ENCODE measurements around the gene DACH2.

Gene DACH2

GRCh38 chrX:86295293-86295692, 147.0 kb downstream of the DACH2 start:
- Histone ChIP-seq H3K9me3 (no peaks in the 10 kb centered on the region), H3K36me3 (no peaks in the 10 kb centered on the region), H3K27me3 (no peaks in the 10 kb centered on the region), H3K4me3 (ENCODE audit: low read depth, low read length) (no peak overlapping the region), H3K4me1 (no peaks in the 10 kb centered on the region)
- no peak for TF ChIP-seq CTCF (IDR thresholded peaks at IDR 0.05; ENCODE audit: low read depth, low read length)
- no peak for DNase-seq

- DNase-seq, result no peak
- no peak for TF ChIP-seq CTCF (IDR thresholded peaks at IDR 0.05; ENCODE audit: low read depth, low read length)
- Histone ChIP-seq H3K36me3 (no peaks in the 10 kb centered on the region), H3K27me3 (no peaks in the 10 kb centered on the region), H3K4me3 (ENCODE audit: low read depth, low read length) (no peak overlapping the region), H3K4me1 (no peaks in the 10 kb centered on the region), H3K9me3 (no peaks in the 10 kb centered on the region)
Observed at GRCh38 chrX:86322913-86323312, 174.7 kb downstream of the DACH2 start.

GRCh38 chrX:86329174-86329573, 180.9 kb downstream of the DACH2 start:
- Histone ChIP-seq H3K9me3 (no peaks in the 10 kb centered on the region), H3K4me3 (ENCODE audit: low read depth, low read length) (no peak overlapping the region), H3K36me3 (no peaks in the 10 kb centered on the region), H3K4me1 (no peaks in the 10 kb centered on the region), H3K27me3 (no peaks in the 10 kb centered on the region)
- no peak for TF ChIP-seq CTCF (IDR thresholded peaks at IDR 0.05; ENCODE audit: low read depth, low read length)
- no peak for DNase-seq

GRCh38 chrX:86348669-86349068, 200.4 kb downstream of the DACH2 start:
- no peak for TF ChIP-seq CTCF (IDR thresholded peaks at IDR 0.05; ENCODE audit: low read depth, low read length)
- Histone ChIP-seq H3K4me1 (no peaks in the 10 kb centered on the region), H3K27me3 (no peaks in the 10 kb centered on the region), H3K4me3 (ENCODE audit: low read depth, low read length) (no peak overlapping the region), H3K9me3 (no peaks in the 10 kb centered on the region), H3K36me3 (no peaks in the 10 kb centered on the region)
- DNase-seq, result no peak

- no peak for TF ChIP-seq CTCF (IDR thresholded peaks at IDR 0.05; ENCODE audit: low read depth, low read length)
- no peak overlapping the region for H3K4me3 ChIP-seq (ENCODE audit: low read depth, low read length)
- H3K36me3 ChIP-seq, result no peaks in the 10 kb centered on the region
- H3K27me3 ChIP-seq, result no peaks in the 10 kb centered on the region
- H3K4me1 ChIP-seq, result no peaks in the 10 kb centered on the region
- no peak for DNase-seq
- no peaks in the 10 kb centered on the region for H3K9me3 ChIP-seq
Observed at GRCh38 chrX:86349115-86349514, 200.9 kb downstream of the DACH2 start.

GRCh38 chrX:86369847-86370630, 221.8 kb downstream of the DACH2 start:
- no peak overlapping the region for H3K4me3 ChIP-seq (ENCODE audit: low read depth, low read length)

More at GRCh38 chrX:86369847-86370630, 221.8 kb downstream of the DACH2 start:
- no peaks in the 10 kb centered on the region for H3K27me3 ChIP-seq
- no peak for DNase-seq
- H3K4me1 ChIP-seq, result no peaks in the 10 kb centered on the region
- no peaks in the 10 kb centered on the region for H3K9me3 ChIP-seq
- no peaks in the 10 kb centered on the region for H3K36me3 ChIP-seq
- no peak for TF ChIP-seq CTCF (IDR thresholded peaks at IDR 0.05; ENCODE audit: low read depth, low read length)
